HG02571 (cell line): Measurements from ENCODE around the gene FTCDNL1.

Experiments
- ATAC-seq: cut with Tn5 transposase; IDR thresholded peaks from one replicate; pipeline ENCODE4 v1.9.1; 2021; ENCODE audit warnings: mild to moderate bottlenecking, moderate library complexity; ENCODE audit not compliant: unreplicated experiment

Gene FTCDNL1

GRCh38 chr2:199842631-199843395, 8.2 kb downstream of the FTCDNL1 start:
- ATAC-seq = no peak

GRCh38 chr2:199841409-199841808, 9.6 kb downstream of the FTCDNL1 start:
- no peak for ATAC-seq

DNA sequence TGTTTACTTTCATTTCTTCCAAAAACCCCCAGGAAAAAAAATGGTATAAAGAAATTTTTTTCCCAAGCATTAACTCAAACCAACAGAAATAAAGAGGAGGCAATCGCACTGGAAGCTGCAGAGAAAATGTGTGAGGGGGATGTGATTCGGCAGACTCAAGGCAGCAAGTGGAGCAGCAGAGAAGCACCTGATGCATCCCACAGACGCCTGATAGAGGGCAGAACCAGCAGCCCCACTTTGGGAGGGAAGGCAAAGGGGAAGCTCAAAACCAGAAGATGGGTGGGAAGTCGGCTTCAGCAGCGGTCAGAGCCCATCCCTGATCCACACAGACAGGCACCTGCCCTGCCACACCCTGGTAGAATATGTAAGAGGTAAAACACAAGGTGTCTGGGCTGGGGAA, 12.6 kb downstream of the FTCDNL1 start:
- no peak for ATAC-seq

DNA sequence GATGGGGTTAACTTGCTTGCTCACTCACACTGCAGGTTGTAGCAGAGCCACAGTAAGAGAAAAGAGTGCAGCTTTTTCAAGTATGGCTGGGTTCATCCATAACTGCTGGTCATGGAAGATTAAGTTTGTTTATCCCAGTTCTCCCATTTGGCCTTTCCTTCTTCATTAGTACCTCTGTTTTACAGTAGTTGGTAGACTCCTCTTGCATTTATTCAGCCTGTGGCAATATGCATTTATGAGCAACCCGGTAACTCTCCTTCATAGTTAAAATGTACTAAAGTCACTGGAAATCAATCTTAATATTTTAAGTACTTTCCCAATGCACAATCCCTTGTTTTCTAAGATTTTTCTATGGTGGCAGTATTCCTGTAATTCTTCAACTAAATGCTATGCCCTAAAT, 14.0 kb downstream of the FTCDNL1 start:
- ATAC-seq = no peak

- ATAC-seq = no peak
Observed at GRCh38 chr2:199833525-199833924, 17.5 kb downstream of the FTCDNL1 start.

- no peak for ATAC-seq
Observed at GRCh38 chr2:199830531-199830930, 20.5 kb downstream of the FTCDNL1 start.

GRCh38 chr2:199829628-199830027, 21.4 kb downstream of the FTCDNL1 start:
- ATAC-seq = no peak

- ATAC-seq = no peak
Observed at GRCh38 chr2:199819746-199820145, 31.2 kb downstream of the FTCDNL1 start.

- no peak for ATAC-seq
Observed at GRCh38 chr2:199818754-199819153, 32.2 kb downstream of the FTCDNL1 start.

GRCh38 chr2:199818026-199818425, 33.0 kb downstream of the FTCDNL1 start:
- ATAC-seq = no peak

DNA sequence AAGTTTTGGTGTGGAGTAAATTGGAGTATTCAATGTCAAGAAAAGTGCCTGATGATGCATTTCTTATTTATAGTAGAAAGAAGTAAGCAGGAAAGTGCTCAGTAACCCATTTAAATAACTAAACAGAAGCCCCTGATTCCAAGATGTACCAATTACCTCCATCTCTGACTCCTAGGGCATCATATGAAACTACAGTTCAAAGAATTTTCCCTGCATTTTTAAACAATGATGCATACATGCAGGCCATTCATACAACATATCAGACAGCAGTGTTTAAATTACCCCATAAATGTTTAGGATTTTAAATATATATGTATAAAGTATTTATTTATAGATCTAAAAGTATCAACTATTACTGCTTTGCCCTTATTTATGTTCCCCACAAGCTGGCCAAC, 36.2 kb downstream of the FTCDNL1 start:
- ATAC-seq = no peak

DNA sequence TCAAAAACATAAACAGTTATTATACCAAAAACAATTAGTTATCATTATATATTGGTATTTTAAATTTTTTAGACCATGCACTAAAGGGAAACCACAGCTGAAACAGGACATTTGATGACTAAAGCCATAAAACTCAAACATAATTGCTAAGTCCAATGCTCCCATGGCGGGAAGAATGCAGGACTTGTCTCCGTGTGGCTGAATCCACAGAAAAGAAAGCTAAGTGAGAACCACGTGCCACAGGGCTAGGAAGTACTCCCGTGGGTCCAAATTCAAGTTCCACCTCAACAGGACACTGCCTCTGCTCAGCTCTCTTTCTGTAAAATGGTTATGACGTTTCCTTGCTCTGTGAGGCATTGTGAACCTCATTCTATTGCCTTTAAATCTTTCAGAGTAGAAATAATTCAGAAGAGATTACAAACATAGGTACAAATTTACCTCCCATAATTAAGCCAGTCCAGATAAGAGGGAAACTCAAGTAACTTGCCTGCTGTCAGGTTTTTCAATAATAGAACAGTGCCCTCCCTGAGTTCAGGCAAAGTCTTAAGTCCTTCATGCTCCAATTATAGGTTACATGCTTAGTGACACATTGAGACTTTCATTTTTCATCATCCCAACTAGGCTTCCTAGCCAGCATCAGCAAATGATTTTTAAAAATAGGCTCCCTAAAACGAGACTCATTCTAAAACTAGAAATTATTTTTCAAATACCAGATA, 36.7 kb downstream of the FTCDNL1 start:
- no peak for ATAC-seq

- ATAC-seq = no peak
Observed at GRCh38 chr2:199812493-199812892, 38.5 kb downstream of the FTCDNL1 start.

DNA sequence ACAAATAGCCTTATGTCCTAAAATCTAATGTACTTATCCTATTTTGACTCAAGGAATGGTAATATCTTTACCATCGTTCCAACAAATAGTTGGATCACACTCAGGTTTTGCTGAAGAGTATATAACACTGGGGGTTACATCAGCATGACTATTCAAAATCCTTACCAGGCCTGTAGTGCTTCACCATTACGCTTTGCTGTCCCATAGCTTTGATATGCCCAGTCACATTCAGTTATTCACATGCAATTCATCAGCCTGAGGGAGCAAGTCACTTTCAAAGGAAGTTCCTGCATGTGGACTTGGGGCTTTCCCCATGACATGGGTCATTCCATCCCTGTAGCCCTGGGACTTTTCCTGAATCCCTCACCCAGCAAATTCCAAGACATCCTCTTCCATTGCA, 39.6 kb downstream of the FTCDNL1 start:
- ATAC-seq = no peak

- ATAC-seq = no peak
Observed at GRCh38 chr2:199810422-199811171, 40.4 kb downstream of the FTCDNL1 start.

DNA sequence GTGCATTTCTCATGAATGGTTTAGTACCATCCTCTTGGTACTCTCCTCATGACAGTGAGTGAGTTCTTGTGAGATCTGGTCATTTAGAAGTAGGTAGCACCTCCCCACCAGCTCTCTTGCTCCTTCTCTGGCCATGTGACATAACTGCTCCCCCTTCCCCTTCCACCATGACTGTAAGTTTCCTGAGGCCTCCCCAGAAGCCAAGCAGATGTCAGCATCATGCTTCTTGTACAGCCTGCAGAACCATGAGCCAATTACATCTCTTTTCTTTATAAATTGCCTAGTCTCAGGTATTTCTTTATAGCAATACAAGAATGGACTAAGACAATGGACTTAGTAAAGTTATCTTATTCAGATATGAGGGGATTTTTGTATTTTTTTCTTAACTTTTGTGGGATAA, 43.0 kb downstream of the FTCDNL1 start:
- no peak for ATAC-seq

GRCh38 chr2:199806179-199806578, 44.8 kb downstream of the FTCDNL1 start:
- no peak for ATAC-seq

DNA sequence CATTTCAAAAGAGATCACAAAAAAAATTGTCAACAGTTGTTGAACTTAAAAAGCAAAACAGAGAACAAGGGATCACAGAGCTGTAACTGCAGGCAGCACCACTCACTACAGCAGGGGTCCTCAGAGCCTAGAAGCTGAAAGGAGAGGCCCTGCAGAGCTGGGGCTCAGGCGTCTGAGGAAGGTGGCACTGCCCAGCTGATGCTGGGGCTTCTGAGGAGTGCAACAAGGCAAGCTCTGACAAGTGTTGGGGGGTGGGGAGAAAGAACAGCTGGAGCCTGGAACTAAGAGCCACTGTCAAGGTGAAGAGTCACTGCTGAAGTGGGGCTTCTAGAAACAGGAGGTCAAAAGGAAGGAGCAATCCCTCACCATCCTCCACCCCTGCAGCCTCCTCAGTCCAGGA, 46.2 kb downstream of the FTCDNL1 start:
- no peak for ATAC-seq

- no peak for ATAC-seq
Observed at GRCh38 chr2:199798831-199799580, 52.0 kb downstream of the FTCDNL1 start.

DNA sequence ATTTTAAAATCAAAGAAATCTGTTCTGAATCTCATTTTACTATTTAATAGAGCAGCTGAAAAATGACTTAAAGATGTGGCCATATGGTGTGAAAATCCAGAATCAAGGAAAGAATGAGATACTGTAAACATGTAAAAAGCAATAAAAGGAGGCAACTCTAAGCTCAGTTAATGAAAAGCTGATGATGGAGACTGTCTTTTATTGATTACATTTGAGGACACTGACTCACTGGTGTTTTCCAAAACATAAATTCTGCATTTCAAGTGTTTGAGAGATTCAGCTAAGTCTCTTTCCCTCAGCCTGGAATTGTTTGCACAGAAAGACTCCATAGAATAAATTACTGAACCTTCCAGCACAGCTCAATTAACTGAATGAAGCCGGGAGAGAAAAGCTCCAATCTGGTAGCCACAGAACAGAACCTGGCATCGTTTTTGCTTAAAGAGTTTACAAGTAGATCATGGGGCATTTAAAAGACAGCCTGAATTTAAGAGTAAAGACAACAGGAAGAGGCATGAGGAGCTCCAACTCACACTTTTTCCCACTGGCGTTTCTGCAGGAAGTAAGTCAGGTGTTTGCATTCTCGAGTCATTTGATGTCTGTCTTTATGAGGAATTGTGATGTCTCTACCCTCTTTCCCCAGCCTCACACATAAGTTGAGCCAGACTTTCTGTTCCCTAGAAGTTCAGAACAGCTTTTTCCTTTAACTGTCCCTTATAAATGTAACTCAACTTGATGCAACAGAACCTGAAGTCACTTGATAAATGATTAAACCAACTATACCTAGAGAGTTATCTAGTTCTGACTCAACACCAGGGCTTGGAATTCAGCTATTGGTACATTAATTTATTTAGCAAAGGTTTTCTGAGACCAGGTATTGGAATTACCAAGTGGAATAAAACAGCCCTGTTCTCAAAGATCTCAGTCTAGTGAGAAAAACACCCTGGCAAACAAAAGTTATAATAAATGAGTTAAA, 53.3 kb downstream of the FTCDNL1 start:
- no peak for ATAC-seq
